Nephron progenitor cell (in vitro differentiated cells): ENCODE measurements around the gene C21orf91.
"Not testable (repeated sequence)": the region's sequence is repeated elsewhere in the genome, so short reads cannot be mapped to it uniquely, and the experiment has no call there.

Experiments used
- DNase-seq: peaks from one replicate; pipeline ENCODE4 v3.0.0; 2021
- H3K27ac Mint-ChIP-seq: 2 replicates; pipeline ENCODE4 v1.8.0; 2021; ENCODE audit warnings: mild to moderate bottlenecking, moderate library complexity, mixed read lengths
- H3K27me3 Mint-ChIP-seq: 2 replicates; pipeline ENCODE4 v1.8.0; 2021; ENCODE audit warnings: mild to moderate bottlenecking, low read depth, mixed read lengths; ENCODE audit not compliant: poor library complexity
- H3K36me3 Mint-ChIP-seq: 2 replicates; pipeline ENCODE4 v1.8.0; 2021; ENCODE audit warnings: low read depth, mixed read lengths
- H3K4me1 Mint-ChIP-seq: 2 replicates; pipeline ENCODE4 v1.8.0; 2021; ENCODE audit warnings: mixed read lengths
- H3K4me3 Mint-ChIP-seq: 2 replicates; pipeline ENCODE4 v1.8.0; 2021; ENCODE audit warnings: mild to moderate bottlenecking, moderate library complexity, mixed read lengths
- H3K9me3 Mint-ChIP-seq: 2 replicates; pipeline ENCODE4 v1.8.0; 2021; ENCODE audit warnings: mild to moderate bottlenecking, moderate library complexity, mixed read lengths
- TF ChIP-seq, protein P1 (sequence below): fragments of 200-600 bp; sonication (generic); IDR thresholded peaks from 2 replicates; pipeline ENCODE4 v1.5.0; 2021; ENCODE audit warnings: antibody characterized with exemption

C21orf91 gene

DNA sequence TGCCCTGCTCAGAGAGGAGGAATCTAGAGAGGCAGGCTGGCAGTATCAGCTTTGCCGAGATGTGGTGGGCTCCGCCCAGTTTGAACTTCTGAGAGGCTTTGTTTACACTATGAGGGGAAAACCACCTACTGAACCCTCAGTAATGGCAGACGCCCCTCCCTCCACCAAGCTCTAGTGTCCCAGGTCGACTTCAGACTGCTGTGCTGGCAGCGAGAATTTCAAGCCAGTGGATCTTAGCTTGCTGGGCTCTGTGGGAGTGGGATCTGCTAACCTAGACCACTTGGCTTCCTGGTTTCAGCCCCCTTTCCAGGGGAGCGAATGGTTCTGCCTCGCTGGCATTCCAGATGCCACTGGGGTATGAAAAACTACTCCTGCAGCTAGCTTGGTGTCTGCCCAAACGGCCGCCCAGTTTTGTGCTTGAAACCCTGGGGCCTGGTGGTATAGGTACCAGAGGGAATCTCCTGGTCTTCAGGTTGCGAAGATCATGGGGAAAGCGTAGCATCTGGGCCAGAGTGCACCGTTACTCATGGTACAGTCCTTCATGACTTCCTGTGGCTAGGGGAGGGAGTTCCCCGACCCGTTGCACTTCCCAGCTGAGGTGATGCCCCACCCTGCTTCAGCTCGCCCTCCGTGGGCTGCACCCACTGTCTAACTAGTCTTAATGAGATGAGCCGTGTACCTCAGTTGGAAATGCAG is 43.6 kb downstream of the C21orf91 start:
- Mint-ChIP-seq H3K36me3 (no peaks in the 10 kb centered on the region), H3K4me3 (no peak overlapping the region), H3K4me1 (no peaks in the 10 kb centered on the region), H3K27me3 (no peaks in the 10 kb centered on the region), H3K9me3 (peaks cover 37% of the 10 kb centered on the region), H3K27ac (no peak overlapping the region)
- TF ChIP-seq, protein P1, sequence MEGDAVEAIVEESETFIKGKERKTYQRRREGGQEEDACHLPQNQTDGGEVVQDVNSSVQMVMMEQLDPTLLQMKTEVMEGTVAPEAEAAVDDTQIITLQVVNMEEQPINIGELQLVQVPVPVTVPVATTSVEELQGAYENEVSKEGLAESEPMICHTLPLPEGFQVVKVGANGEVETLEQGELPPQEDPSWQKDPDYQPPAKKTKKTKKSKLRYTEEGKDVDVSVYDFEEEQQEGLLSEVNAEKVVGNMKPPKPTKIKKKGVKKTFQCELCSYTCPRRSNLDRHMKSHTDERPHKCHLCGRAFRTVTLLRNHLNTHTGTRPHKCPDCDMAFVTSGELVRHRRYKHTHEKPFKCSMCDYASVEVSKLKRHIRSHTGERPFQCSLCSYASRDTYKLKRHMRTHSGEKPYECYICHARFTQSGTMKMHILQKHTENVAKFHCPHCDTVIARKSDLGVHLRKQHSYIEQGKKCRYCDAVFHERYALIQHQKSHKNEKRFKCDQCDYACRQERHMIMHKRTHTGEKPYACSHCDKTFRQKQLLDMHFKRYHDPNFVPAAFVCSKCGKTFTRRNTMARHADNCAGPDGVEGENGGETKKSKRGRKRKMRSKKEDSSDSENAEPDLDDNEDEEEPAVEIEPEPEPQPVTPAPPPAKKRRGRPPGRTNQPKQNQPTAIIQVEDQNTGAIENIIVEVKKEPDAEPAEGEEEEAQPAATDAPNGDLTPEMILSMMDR: no peak
- DNase-seq: no peak

DNA sequence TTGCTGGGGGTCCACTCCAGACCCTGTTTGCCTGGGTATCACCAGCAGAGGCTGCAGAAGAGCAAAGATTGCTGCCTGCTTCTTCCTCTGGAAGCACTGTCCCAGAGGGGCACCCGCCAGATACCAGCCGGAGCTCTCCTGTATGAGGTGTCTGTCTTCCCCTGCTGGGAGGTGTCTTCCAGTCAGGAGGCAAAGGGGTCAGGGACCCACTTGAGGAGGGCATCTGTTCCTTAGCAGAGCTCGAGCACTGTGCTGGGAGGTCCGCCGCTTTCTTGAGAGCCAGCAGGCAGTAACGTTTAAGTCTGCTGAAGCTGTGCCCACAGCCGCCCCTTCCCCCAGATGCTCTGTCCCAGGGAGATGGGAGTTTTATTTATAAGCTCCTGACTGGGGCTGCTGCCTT is 44.1 kb downstream of the C21orf91 start:
- not testable (repeated sequence) for H3K36me3 Mint-ChIP-seq, H3K27ac Mint-ChIP-seq, DNase-seq, H3K27me3 Mint-ChIP-seq, H3K4me1 Mint-ChIP-seq, H3K4me3 Mint-ChIP-seq
- peaks cover 39% of the 10 kb centered on the region for H3K9me3 Mint-ChIP-seq

DNA sequence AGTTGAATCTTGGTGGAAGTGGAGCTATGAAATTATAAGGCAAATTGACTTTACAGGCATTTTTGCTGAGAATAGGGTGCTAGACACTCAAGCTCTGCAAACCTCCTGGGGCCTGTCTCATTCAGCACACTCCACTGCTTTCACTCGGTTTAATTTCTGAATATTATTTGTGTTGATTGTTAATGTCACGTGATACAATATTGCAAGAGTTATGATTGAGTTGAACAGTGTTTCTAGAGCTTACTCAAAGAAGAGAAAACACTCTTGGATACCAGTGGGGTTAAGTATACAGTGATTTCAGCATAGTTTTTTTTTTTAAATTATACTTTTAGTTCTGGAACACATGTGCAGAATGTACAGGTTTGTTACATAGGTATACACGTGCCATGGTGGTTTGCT is 49.7 kb downstream of the C21orf91 start:
- TF ChIP-seq, protein P1: no peak
- Mint-ChIP-seq H3K27ac (no peak overlapping the region), H3K9me3 (peaks cover 40% of the 10 kb centered on the region), H3K4me3 (no peak overlapping the region), H3K4me1 (no peaks in the 10 kb centered on the region), H3K36me3 (no peaks in the 10 kb centered on the region), H3K27me3 (no peaks in the 10 kb centered on the region)
- DNase-seq: no peak

DNA sequence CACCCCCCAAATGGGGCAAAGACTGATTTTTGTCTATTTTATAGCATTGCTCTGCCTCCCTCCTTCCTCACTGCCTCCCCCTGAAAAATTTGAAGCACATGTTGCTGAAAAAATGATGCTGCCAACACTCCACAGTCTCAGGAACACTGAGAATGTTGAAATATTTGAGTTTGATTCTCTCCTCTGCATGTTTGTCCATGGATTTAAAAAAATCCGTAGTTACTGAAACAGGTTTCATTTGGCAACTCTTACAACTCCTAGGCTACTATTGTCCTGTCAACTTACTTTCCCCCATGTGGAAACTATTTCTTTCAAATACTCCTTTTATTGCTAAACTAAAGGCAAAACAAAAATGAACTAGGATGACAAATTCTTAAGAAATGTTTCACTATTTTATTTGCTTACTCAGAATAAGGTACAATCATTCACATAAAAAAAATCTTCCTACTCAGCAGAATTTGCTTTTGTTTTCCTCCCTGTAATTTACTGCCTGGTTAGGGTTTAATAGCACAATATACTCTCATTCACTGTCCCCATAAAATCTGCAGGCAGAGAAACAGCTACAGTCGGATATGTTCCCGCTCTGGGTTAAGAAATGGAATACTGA is 50.2 kb downstream of the C21orf91 start:
- TF ChIP-seq, protein P1: no peak
- no peak for DNase-seq
- Mint-ChIP-seq H3K27ac (no peak overlapping the region), H3K4me3 (no peak overlapping the region), H3K4me1 (no peaks in the 10 kb centered on the region), H3K9me3 (peaks cover 35% of the 10 kb centered on the region), H3K36me3 (no peaks in the 10 kb centered on the region), H3K27me3 (no peaks in the 10 kb centered on the region)

DNA sequence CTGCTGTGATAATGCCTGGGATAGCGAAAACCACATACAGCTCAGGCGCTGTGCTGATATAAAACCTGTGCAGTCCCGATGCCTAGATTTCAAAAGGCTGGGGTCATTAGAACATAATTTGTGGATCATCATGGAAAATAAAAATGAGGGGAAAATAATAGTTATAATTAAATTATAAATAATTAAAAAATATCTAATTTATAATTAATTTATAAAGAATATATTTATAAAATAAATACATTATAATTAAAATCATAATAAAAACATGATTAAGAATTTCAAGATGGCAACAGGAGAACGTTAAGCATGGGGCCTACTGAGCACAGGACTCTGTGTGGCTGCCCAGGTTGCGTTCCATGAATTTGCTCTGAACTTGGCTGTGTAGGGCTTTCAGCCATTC is 53.9 kb downstream of the C21orf91 start:
- no peak for DNase-seq
- H3K4me1 Mint-ChIP-seq: no peaks in the 10 kb centered on the region
- H3K27me3 Mint-ChIP-seq: no peaks in the 10 kb centered on the region
- TF ChIP-seq, protein P1: no peak
- peaks cover 4% of the 10 kb centered on the region for H3K9me3 Mint-ChIP-seq
- H3K27ac Mint-ChIP-seq: no peak overlapping the region
- no peaks in the 10 kb centered on the region for H3K36me3 Mint-ChIP-seq
- H3K4me3 Mint-ChIP-seq: no peak overlapping the region

DNA sequence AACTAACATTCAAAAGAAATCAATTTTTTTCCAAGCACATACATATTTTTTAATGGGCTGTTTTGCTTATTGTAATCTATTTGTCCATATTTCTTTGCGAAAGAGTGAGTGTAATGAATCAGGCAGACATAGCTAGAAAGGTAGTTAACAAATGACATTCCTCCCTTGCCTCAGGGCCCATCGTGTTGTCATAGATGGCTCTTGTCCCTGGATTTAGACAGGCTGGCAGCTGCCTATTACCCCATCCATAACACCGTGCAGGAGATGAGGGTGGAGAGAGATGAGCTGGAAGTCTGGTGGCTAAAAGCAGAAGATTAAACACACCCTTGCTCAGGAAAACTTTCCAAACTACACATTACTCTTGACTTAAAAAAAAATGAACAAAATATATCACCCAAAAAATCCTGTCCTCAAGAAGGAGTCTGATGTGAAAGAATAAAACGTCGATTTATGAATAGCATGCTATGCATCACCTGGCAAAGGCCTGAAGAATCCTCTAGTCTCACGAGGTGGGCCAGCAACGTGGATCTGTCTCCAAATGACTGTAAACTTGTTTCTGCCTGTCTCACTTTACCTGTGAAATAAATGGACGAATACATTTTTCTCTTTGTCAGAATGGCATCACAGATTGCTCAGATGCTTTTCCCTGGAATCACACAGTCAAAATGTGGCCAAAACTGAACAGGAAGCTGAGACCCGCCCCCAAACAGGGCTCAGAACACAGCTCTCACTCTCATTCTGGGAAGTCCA is 55.7 kb downstream of the C21orf91 start:
- peaks cover 4% of the 10 kb centered on the region for H3K4me1 Mint-ChIP-seq
- H3K4me3 Mint-ChIP-seq: no peak overlapping the region
- no peak for DNase-seq
- peaks cover 3% of the 10 kb centered on the region for H3K9me3 Mint-ChIP-seq
- H3K27ac Mint-ChIP-seq: no peak overlapping the region
- TF ChIP-seq, protein P1: no peak
- no peaks in the 10 kb centered on the region for H3K27me3 Mint-ChIP-seq
- H3K36me3 Mint-ChIP-seq: no peaks in the 10 kb centered on the region
